Hippocampal formation (tissue), 2 donors: ENCODE data around the gene MPI.

Experiments used
- DNase-seq, 2 donors: peaks; one replicate each; lab custom pipeline; 2025; lab: John Stamatoyannopoulos, UW

Gene MPI

GRCh38 chr15:74889883-74890664, at the start of gene MPI:
Gene MPI (plus strand): TSS chr15:74890042. CDS start chr15:74890074, 32 bp downstream.
- DNase-seq: peak; percentile 80 to 85

- DNase-seq: no peak
These were observed 48.7 kb upstream of the MPI start for GRCh38 chr15:74840851-74841775.

GRCh38 chr15:74841891-74842373, 47.9 kb upstream of the MPI start:
- no peak for DNase-seq

- DNase-seq: peak; percentile 80 to 85
These were observed 47.0 kb upstream of the MPI start, which contains the start of gene ULK3 for GRCh38 chr15:74842581-74843444. Gene ULK3 (minus strand): TSS chr15:74843156. CDS start chr15:74843105, 51 bp downstream.

- DNase-seq: no peak
These were observed 46.4 kb upstream of the MPI start for GRCh38 chr15:74843445-74843828.

- no peak for DNase-seq
These were observed 45.9 kb upstream of the MPI start for GRCh38 chr15:74843891-74844299.

GRCh38 chr15:74844319-74845207, 45.3 kb upstream of the MPI start:
- DNase-seq: no peak

- DNase-seq: no peak
These were observed 44.7 kb upstream of the MPI start for GRCh38 chr15:74845208-74845568.

- no peak for DNase-seq
These were observed 44.3 kb upstream of the MPI start for GRCh38 chr15:74845581-74845980.

GRCh38 chr15:74847432-74847831, 42.4 kb upstream of the MPI start:
- no peak for DNase-seq

GRCh38 chr15:74850393-74850792, 39.4 kb upstream of the MPI start:
- no peak for DNase-seq

- no peak for DNase-seq
These were observed 37.9 kb upstream of the MPI start for GRCh38 chr15:74851960-74852359.

GRCh38 chr15:74854453-74855022, 35.3 kb upstream of the MPI start:
- no peak for DNase-seq

GRCh38 chr15:74855857-74856256, 34.0 kb upstream of the MPI start:
- no peak for DNase-seq

- no peak for DNase-seq
These were observed 33.3 kb upstream of the MPI start for GRCh38 chr15:74856537-74856936.

GRCh38 chr15:74857082-74857655, 32.7 kb upstream of the MPI start:
- no peak for DNase-seq

GRCh38 chr15:74857671-74858368, 32.0 kb upstream of the MPI start:
- DNase-seq: no peak

GRCh38 chr15:74858369-74858740, 31.5 kb upstream of the MPI start:
- no peak for DNase-seq
